GM12878 (cell line): Measurements from ENCODE around the gene RWDD4. TPM values are rescaled to one million over a fixed set of nuclear protein-coding genes. Genes with fewer than 3 reads are reported as not detected.

Source experiments
- ATAC-seq: fragments of 200-7000 bp; cut with Tn5 transposase; 3 replicates; pipeline ENCODE4 v1.9.1; 2020; ENCODE audit warnings: mild to moderate bottlenecking, moderate library complexity
- BruUV-seq: library from RNA; stranded (reverse); fragments of 400-500 nt; replicated peaks from 2 replicates; lab custom pipeline; 2021; lab: Mats Ljungman, UMichigan
- CTCF ChIA-PET: fragments of 300-600 bp; sonication (Branson Sonifier 250); formaldehyde crosslinking; extraction: SDS; loops from one replicate; lab custom pipeline; 2021; ENCODE audit warnings: inconsistent platforms; lab: Yijun Ruan, JAX
- POLR2A ChIA-PET: fragments of 350-600 bp; formaldehyde crosslinking; extraction: SDS; loops from one replicate; lab custom pipeline; 2021; ENCODE audit warnings: inconsistent platforms; lab: Charles Lee
- RAD21 ChIA-PET: fragments of 300-600 bp; sonication (Branson Sonifier 250); formaldehyde crosslinking; loops from one replicate; lab custom pipeline; 2023; ENCODE audit warnings: antibody characterized with exemption; ENCODE audit not compliant: unreplicated experiment; lab: Charles Lee
- SMC1A ChIA-PET: fragments of 300-600 bp; sonication (Branson Sonifier 250); formaldehyde crosslinking; loops from one replicate; lab custom pipeline; 2023; ENCODE audit not compliant: unreplicated experiment, uncharacterized antibody; lab: Charles Lee
- DNase-seq: peaks from one replicate; pipeline ENCODE4 v3.0.0-alpha.2; 2011; ENCODE audit warnings: low read depth, low spot score
- FAIRE-seq: peaks from 3 replicates; lab custom pipeline; 2011; peaks lifted over from hg19 to GRCh38; lab: Jason Lieb, UNC
- H2AFZ ChIP-seq: 2 replicates; pipeline ENCODE4 v1.6.0; 2011; ENCODE audit warnings: low read depth, low read length, control low read depth; ENCODE audit not compliant: control insufficient read depth
- H3K27ac ChIP-seq: 2 replicates; pipeline ENCODE4 v1.5.1; 2011; ENCODE audit warnings: control low read depth; ENCODE audit not compliant: control insufficient read depth, insufficient read depth
- H3K27me3 ChIP-seq, 2 experiments: replicated peaks in 1 of 2; 2 replicates each; pipeline versions ENCODE4 v1.6.0 to v1.6.1; 2011; ENCODE audit warnings: low read length in 1 of 2; ENCODE audit not compliant: control insufficient read depth in 2 of 2, insufficient read depth in 2 of 2
- H3K36me3 ChIP-seq, 2 experiments: 2 replicates each; pipeline ENCODE4 v1.5.1; 2011; ENCODE audit warnings: low read length in 1 of 2; ENCODE audit not compliant: control insufficient read depth in 2 of 2, insufficient read depth in 2 of 2
- H3K4me1 ChIP-seq: 2 replicates; pipeline ENCODE4 v1.6.1; 2011; ENCODE audit warnings: mild to moderate bottlenecking, low read length, moderate library complexity, mixed read lengths; ENCODE audit not compliant: control insufficient read depth, insufficient read depth
- H3K4me2 ChIP-seq: 2 replicates; pipeline ENCODE4 v1.6.0; 2011; ENCODE audit warnings: control low read depth; ENCODE audit not compliant: control insufficient read depth, insufficient read depth
- H3K4me3 ChIP-seq: fragments of 200-600 bp; sonication (generic); 2 replicates; pipeline ENCODE4 v1.5.1; 2016
- H3K79me2 ChIP-seq: 2 replicates; pipeline ENCODE4 v1.6.0; 2011; ENCODE audit warnings: low read length; ENCODE audit not compliant: control insufficient read depth, insufficient read depth
- H3K9ac ChIP-seq: 2 replicates; pipeline ENCODE4 v1.8.0; 2011; ENCODE audit warnings: low read length, control low read depth, mixed read lengths; ENCODE audit not compliant: control insufficient read depth, insufficient read depth
- H3K9me3 ChIP-seq: replicated peaks from 3 replicates; pipeline ENCODE4 v1.5.1; 2011; ENCODE audit warnings: mild to moderate bottlenecking, low read length; ENCODE audit not compliant: control insufficient read depth, insufficient read depth
- H4K20me1 ChIP-seq: 2 replicates; pipeline ENCODE4 v1.6.0; 2011; ENCODE audit not compliant: control insufficient read depth, insufficient read depth
- CBFB ChIP-seq: IDR thresholded peaks from 2 replicates; pipeline ENCODE4 v1.6.1; 2016; ENCODE audit warnings: antibody characterized with exemption, low read depth
- E2F4 ChIP-seq: IDR thresholded peaks from 2 replicates; pipeline ENCODE4 v1.6.1; 2012; ENCODE audit warnings: low read depth, low read length, improper control_type of control experiment
- IRF4 ChIP-seq: IDR thresholded peaks from 2 replicates; pipeline ENCODE4 v1.6.1; 2011; ENCODE audit warnings: low read depth, low read length
- KDM1A ChIP-seq: fragments of 200-600 bp; sonication (generic); IDR thresholded peaks from 2 replicates; pipeline ENCODE4 v1.6.1; 2016; ENCODE audit warnings: borderline replicate concordance
- NFIC ChIP-seq: IDR thresholded peaks from 2 replicates; pipeline ENCODE4 v1.6.1; 2012; ENCODE audit warnings: low read depth, mild to moderate bottlenecking, inconsistent platforms, low read length, moderate library complexity
- RAD21 ChIP-seq: IDR thresholded peaks from 2 replicates; pipeline ENCODE4 v1.6.1; 2011; ENCODE audit warnings: mild to moderate bottlenecking, low read depth, low read length, moderate library complexity; ENCODE audit not compliant: insufficient read depth
- RCOR1 ChIP-seq: conservative IDR thresholded peaks from 2 replicates; pipeline ENCODE4 v1.6.1; 2012; ENCODE audit warnings: low read depth, low read length, improper control_type of control experiment
- TARDBP ChIP-seq: IDR thresholded peaks from 2 replicates; pipeline ENCODE4 v1.6.1; 2016; ENCODE audit warnings: borderline replicate concordance
- WGBS: methylation state at CpG from one replicate; pipeline ENCODE4 v1.1.6; 2016; ENCODE audit warnings: low lambda C conversion rate; ENCODE audit not compliant: insufficient replicate concordance, insufficient coverage; ENCODE audit errors: missing lambda C conversion rate; 5-methylcytosine and 5-hydroxymethylcytosine counted together
- in situ Hi-C: fragments of 300-500 bp; cut with MboI; formaldehyde crosslinking; loops from 9 replicates; pipeline ENCODE4 v1.14.3; 2018; ENCODE audit warnings: mixed read lengths
- intact Hi-C: fragments of 100-400 bp; cut with micrococcal nuclease; formaldehyde crosslinking; loops from one replicate; pipeline ENCODE4 v1.14.2; 2022; ENCODE audit not compliant: unreplicated experiment
- polyA plus RNA-seq, 11 experiments: library from polyadenylated mRNA; depleted of rRNA in 4 of 11; unstranded in 6 of 11; stranded (reverse) in 5 of 11; fragments of >200 nt; fragmentation: Nextera tagmentation in 4 of 11; fragmentation: Illumina TruSeq in 1 of 11; extraction: Ambion mirVana in 4 of 11; extraction: Trizol in 1 of 11; gene quantifications; 1 replicate in 1 of 11; 2 replicates in 10 of 11; pipeline versions ENCODE4 v1.2.1 to v1.2.3, GENCODE V29; 2011 to 2016; ENCODE audit warnings: inconsistent platforms in 2 of 11, missing spikeins in 2 of 11, low read depth in 1 of 11
- total RNA-seq, 4 experiments: library from RNA; depleted of rRNA in 3 of 4; stranded (reverse); fragments of >200 nt in 3 of 4; fragmentation: Illumina TruSeq in 1 of 4; extraction: Trizol in 1 of 4; gene quantifications; 2 replicates each; pipeline versions ENCODE4 v1.2.1 to v1.2.3, GENCODE V29; 2013 to 2021

RWDD4 gene
- total and polyA plus RNA-seq, 10 of the 15 experiments (the other 5 are each of a cell fraction or from before 2014, with no cell fraction given), result 11.2 to 37.8 (median 19.9) TPM

GRCh38 chr4:183635321-183635720, 23.7 kb downstream of the RWDD4 start:
- no peak for FAIRE-seq

More at GRCh38 chr4:183635321-183635720, 23.7 kb downstream of the RWDD4 start:
- ChIA-PET RAD21 (no interaction called here), SMC1A (no interaction called here), POLR2A (no interaction called here), CTCF (interaction anchor here (0.6 kb wide), 1 partner anchor 12 kb away, joined by 3 read pairs; no protein-coding TSS in a partner anchor)
- DNase-seq, result no peak
- in situ Hi-C loops (no loop called here), intact Hi-C loops (no loop called here)
- H3K27ac ChIP-seq, result no peak overlapping the region
- no peak overlapping the region for H2AFZ ChIP-seq
- WGBS, result 69% methylated on average over 10 of the region's 10 CpGs
- H3K36me3 ChIP-seq, result no peaks in the 10 kb centered on the region
- H3K9ac ChIP-seq, result no peak overlapping the region
- no peak overlapping the region for H3K4me3 ChIP-seq
- no peaks in the 10 kb centered on the region for H3K79me2 ChIP-seq
- H3K4me1 ChIP-seq, result no peaks in the 10 kb centered on the region
- H3K27me3 ChIP-seq, result no peaks in the 10 kb centered on the region
- H3K4me2 ChIP-seq, result no peak overlapping the region
- BruUV-seq, result no TSS peak
- H4K20me1 ChIP-seq, result no peaks in the 10 kb centered on the region
- ATAC-seq, result no peak
- TF ChIP-seq RCOR1, result no peak
- TF ChIP-seq TARDBP, result no peak
- TF ChIP-seq KDM1A, result no peak
- no peak for TF ChIP-seq IRF4
- TF ChIP-seq NFIC, result no peak
- no peak for TF ChIP-seq E2F4
- no peak for TF ChIP-seq CBFB
- no peak for TF ChIP-seq RAD21
- no peaks in the 10 kb centered on the region for H3K9me3 ChIP-seq
